ENCODE data around the gene DLGAP4.
"Not testable (repeated sequence)": the region's sequence is repeated elsewhere in the genome, so short reads cannot be mapped to it uniquely, and the experiment has no call there.

DLGAP4 gene

GRCh38 chr20:36359668-36360406 is 53.7 kb downstream of the DLGAP4 start:
- no peak for DNase-seq

DNA sequence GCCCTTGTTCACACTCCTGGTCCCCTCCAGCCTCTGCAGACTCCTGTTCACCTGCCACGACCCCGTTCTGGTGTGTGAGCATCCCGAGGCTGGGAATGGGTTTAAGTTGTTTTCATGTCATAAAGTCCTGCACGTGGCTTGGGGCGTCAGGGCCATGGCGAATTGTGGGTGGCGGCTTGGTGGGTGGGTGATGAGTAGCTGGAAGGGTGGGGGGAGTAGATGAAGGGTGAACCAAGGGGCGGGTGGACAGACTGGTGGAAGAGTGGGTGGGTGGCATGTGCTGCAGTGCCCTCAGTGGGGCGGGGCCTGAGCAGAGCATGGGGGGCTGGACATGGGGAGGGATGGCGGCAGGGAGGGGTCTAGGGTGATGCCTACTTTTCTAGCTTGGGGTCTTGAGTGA is 54.3 kb downstream of the DLGAP4 start:
- DNase-seq = no peak

GRCh38 chr20:36361406-36361805 is 55.3 kb downstream of the DLGAP4 start:
- no peak for DNase-seq

DNA sequence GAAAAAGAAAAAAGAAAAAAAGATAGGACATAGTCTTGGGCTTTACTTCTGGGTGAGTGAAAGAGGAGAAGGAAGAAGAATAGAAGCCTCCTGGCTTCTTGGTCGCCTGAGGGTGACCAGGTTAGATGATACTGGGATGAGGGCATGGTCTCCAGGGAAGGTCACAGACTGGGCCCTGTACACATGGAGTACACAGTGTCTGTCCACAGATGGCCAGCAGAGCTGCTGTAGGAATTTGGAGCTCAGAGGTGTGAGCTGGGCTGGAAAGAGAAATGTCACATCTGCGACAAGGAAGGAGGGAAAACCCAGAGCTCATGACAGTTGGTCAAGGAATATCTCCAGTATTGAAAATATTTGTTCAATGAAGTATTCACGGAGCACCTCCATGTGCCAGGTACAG is 56.1 kb downstream of the DLGAP4 start:
- DNase-seq = no peak

DNA sequence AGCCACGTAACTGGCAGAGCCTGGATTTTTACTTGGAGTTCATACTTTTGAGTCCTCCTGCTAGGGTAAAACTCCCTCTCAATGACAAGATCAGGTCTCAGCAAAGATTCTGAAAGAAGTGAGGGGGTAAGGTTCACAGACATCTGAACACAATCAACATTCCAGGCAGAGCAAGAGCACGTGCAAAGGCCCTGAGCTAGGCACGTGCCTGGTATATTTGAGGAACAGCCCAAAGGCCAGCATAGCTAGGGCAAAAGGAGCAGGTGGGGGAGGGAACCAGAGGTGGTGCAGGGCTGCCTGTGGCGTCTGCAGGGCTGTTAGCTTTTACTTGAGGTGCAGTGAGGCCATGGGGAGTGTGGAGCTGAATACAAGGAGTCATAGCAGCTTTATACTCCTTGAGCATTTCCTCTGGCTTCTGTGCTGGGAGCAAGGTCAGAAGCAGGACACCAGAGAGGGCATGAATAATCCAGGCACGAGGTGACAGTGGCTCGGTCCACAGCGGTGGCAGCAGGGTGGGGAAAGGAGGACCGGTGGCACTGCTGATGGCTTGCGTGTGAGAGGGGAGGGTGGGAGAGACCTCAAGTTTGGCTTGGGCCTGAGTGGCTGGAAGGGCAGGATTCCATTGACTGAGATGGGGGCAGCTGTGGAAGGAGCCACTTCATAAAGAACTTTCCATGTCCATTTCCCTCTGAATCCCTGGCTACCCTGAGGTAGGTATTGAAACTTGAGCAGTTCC is 57.0 kb downstream of the DLGAP4 start:
- no peak for DNase-seq

DNA sequence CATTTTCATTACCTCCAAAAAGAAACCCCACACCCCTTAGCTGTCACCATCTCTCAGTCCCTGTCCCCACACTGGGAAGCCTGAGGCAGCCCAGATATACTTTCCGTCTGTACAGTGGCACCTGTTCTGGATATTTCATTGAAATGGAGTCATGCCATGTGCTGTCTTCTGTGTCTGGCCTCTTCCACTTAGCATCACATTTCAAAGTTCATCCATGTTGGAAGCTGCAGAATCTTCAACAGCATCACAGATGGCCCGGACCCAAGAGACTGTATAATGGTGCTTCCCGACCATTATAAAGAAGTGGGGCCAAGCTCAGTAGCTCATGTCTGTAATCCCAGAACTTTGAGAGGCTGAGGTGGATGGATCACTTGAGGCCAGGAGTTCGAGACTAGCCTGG is 58.4 kb downstream of the DLGAP4 start:
- no peak for DNase-seq

- peak; percentile 36 for DNase-seq
Measured at GRCh38 chr20:36366623-36367369, 60.7 kb downstream of the DLGAP4 start.

GRCh38 chr20:36367370-36367745 is 61.2 kb downstream of the DLGAP4 start:
- no peak for DNase-seq

- DNase-seq = peak; percentile 83
Measured at GRCh38 chr20:36367907-36368799, 62.0 kb downstream of the DLGAP4 start.

- DNase-seq = no peak
Measured at GRCh38 chr20:36368869-36369268, 62.7 kb downstream of the DLGAP4 start.

DNA sequence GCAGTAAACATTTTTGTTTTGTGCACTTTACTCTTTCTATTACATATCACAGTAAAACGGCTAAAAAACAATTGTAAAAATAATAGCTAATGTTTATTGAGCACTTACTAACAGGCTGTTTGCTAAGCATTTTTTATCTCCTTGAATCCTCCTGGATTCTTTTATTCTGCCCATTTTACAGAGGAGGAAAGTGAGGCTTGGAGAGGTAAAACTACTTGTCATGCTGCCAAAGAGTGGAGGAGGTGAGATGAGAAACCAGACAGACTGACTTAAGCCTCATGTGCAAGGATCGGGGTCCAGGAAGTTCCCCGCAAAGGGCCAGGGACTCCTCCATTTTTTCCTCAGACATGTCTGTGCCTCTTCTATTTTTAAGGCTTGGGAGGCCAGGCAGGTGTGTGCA is 63.6 kb downstream of the DLGAP4 start:
- DNase-seq = no peak

- DNase-seq = no peak
Measured at GRCh38 chr20:36370991-36371790, 65.1 kb downstream of the DLGAP4 start.

DNA sequence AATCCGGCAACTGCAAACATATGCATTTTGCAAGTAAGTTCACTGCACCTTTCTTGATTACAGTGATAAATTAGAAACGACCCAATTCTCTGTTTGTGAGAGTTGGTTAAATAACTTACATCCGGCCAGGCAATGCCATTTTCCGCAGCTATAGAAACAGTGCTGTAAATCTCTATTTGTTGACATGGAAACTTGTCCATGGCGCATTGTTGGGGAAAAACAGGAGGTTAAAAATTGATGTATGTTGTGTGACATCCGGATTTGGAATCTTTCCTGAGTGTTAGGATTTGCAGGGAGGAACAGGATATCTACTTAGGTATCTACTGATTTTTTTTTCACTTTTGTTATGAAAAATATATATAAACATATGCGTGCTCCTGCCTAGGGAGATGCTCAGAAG is 66.5 kb downstream of the DLGAP4 start:
- DNase-seq = no peak

GRCh38 chr20:36373089-36373488 is 67.0 kb downstream of the DLGAP4 start:
- no peak for DNase-seq

DNA sequence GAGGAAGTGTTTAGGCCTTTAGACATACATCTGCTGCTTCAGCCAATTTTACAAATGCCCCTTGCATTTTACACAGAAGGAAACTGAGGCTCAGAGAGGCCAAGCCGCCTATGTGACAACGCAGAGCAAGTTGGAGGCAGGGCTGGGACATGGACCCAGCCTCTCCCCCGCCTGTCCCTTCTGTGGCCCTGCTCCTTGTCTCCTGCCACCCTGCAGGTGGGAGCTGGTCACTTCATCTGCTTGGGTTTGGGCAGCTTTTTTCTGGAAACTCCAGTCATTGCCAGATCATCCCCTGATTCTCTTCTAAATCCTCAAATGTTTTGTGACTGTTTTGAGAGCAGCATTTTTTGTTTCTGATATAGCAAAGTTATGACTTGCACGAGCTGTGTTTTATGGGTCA is 68.9 kb downstream of the DLGAP4 start:
- DNase-seq = no peak

GRCh38 chr20:36377348-36378326 is 71.5 kb downstream of the DLGAP4 start:
- no peak for DNase-seq

DNA sequence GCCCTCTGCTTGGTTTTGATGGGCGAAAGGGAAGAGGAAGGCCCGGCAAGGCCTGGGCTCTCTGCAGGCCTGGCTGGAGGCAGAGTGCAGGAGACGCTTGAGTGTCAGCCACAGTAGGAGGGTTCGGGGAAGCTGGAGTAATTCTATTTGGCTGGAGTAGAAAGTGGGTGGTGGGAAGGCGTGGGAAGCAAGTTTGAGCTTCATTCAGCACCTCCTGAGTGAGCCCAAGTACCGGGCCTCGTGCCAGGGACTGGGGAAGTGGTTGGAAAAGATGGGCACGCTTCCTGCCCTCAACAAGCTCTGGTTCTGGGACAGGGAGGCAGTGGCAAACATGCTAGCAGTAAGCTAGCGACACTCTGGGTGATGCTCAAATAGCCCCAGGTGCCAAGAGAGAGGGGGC is 72.5 kb downstream of the DLGAP4 start:
- no peak for DNase-seq

- DNase-seq = not testable (repeated sequence)
Measured at GRCh38 chr20:36379914-36380313, 73.8 kb downstream of the DLGAP4 start.

- no peak for DNase-seq
Measured at GRCh38 chr20:36384022-36384619, 78.0 kb downstream of the DLGAP4 start.

DNA sequence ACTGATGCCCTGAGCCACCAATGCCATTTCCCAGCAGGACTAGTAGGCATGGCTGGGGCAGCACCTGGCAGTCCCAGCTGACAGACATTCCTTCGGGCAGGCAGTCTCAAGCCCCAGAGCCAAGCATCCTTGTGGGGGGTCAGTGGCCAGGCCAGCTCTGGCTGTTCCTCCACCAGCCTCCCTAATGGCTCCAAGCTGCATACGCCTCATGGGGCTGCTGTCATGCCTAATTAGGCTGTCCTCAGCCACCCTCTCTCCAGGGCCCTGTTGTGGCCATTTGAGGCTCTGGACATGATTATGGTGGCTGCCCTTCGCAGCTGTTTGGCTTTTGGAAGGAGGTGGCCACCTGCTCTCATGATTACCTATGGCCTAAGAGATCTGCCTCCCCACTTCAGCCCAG is 79.4 kb downstream of the DLGAP4 start:
- no peak for DNase-seq

Data from NCI-H526 treated with DMSO at 0.1 percent for 48 hours (cell line).